Activated effector memory CD4-positive, alpha-beta T cell treated with anti-CD3 and anti-CD28 coated beads, Interleukin-2, amount 50 U/mL, for 16 hours (primary cell): ENCODE results near the gene ATP1A4.

Source experiments
- DNase-seq: peaks from one replicate; pipeline ENCODE4 v3.0.0-alpha.2; 2020

The ATP1A4 gene

DNA sequence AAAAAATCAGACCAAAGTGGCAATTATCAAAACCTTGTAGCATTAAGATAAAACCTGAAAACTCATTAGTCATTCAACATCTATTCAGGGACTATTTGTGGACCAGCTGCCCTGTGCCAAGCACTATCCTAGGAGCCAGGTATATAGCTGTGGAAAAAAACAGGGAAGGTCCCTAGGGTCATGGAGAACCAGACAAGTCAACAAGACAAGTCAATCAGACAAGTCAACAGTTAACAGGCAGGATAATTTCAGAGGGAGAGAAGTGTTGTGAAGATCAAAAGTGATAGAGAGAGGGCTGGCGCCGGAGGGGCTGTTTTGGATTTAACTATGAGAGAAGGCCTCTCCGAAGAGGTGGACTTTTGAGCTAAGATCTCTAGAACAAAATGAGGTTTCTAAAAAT is 3.3 kb upstream of the ATP1A4 start:
- DNase-seq: no peak

DNA sequence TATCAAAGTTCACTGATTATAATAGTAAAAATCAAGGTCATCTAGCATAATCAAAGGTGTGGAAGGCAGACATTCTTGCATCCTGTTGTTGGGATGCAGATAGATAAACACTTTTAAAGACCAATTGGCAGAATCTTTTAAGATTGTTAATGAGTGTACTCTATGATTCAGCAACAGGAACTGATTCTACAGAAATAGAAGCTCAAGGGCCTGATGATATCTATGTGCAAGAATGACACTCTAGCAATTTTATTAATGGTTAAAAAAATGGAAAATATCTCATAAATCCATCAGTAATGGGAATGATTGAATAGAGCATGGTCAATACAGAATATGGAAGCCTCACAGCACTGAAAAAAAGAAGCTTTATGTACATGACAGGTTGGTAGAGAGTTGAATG is 2.2 kb upstream of the ATP1A4 start:
- no peak for DNase-seq

DNA sequence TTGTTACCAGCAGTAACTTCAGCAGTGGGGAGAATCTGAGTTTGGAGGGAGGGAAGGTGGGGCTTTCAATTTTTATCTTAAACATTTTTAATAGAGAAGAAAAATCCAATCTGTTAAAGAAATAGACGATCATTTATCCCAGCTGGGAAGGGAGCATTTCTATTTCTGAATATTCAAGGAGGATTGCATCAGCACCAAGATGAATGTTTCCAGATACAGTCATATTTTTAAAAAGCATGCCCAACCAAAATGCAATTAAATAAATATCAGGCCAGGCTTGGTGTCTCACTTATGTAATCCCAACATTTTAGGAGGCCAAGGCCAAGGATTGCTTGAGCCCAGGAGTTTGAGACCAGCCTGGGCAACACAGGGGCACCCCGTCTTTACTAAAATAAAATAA is 1.7 kb upstream of the ATP1A4 start:
- DNase-seq: no peak

DNA sequence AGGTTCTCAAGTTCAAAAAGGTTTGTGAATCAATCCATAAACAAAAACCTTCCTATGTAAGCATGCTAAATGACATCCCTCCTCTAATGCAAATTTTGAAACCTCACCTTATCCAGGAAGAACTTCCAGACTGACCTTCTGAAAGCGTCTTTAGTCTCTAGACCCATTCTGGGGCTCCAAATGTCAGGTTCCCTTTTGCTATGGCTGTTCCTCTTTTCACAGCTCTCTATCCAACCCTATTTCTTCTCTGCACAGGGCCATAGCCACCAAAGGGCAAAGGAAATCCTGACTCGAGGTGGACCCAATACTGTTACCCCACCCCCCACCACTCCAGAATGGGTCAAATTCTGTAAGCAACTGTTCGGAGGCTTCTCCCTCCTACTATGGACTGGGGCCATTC is 3.4 kb downstream of the ATP1A4 start:
- no peak for DNase-seq

DNA sequence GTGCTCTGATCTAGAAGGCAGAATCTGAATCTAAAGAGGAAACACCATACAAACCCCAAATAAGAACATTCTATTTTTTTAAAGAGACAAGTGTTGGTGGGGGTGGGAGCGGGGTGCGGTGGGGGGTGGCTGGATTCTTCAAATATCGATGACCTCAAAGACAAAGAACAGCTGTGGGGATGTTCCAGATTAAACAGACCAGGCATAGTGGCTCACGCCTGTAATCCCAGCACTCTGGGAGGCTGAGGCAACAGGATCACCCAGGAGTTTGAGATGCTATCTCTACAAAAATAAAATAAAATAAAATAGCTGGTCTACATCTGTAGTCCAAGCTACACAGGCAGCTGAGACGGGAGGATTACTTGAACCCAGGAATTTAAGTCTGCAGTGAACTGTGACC is 5.0 kb downstream of the ATP1A4 start:
- DNase-seq: no peak

DNA sequence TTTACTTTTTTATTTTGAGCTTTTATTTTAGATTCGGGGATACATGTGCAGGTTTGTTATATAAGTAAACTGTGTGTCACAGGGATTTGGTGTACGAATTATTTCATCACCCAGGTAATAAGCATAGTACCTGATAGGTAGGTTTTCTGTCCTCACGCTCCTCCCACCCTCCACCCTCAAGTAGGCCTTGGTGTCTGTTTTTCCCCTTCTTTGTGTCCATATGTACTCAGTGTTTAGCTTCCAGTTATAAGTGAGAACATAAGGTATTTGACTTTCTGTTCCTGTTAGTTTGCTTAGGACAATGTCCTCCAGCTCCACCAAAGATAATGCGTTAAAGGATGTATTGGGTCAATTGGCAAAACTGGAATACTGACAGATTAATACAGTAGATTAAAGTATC is 5.8 kb downstream of the ATP1A4 start:
- no peak for DNase-seq

DNA sequence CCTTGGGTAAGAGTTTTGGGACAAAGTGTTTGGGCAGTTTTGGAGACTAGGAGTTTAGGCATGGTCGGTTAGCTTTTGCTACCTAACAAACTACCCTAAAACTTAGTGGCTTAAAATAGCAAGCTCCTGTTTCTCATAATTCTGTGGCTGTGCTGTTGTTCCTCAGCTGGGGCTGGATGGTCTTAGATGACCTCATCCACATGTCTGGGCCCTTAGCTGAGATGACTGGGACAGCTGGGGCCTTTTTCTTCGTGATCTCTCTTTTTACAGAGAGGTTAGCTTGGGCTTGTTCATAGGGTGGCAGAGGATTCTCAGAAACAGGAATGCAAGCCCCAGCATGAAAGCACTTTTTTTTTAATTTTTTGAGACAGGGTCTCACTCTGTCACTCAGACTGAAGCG is 6.6 kb downstream of the ATP1A4 start:
- DNase-seq: no peak

DNA sequence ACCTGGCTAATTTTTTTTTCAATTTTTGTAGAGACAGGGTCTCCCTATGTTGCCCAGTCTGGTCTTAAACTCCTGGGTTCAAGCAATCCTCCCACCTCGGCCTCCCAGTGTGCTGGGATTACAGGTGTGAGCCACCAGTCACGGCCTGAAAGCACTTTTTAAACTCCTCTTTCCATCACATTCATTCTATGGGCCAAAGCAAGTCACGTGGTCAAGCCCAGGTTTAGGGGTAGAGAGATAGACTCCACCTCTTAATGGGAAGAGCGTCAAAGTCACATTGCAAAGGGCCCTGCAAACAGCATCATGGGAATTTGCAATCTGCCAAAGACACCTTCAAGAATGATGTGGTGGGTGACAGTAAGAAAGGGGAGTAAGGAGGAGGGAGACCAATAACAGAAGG is 7.1 kb downstream of the ATP1A4 start:
- DNase-seq: no peak

DNA sequence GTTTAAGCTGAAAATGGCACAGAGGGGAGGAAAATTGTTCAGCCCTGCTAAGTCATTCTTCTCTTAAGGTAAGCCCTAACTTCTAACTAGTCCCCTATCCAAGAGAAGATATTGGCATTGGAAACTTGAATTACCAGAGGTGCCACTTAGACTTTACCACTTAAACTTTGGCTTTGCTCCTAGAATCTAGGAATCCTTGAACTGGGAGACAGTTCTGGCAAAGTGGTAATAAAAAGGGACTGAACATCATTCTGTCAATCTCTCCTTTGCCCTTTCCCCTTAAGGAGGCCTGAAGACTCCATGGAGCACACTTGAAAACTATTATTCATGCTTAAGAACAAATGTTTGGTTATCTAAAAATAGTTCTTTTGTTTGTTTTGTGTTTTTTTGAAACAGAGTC is 8.4 kb downstream of the ATP1A4 start:
- DNase-seq: no peak

DNA sequence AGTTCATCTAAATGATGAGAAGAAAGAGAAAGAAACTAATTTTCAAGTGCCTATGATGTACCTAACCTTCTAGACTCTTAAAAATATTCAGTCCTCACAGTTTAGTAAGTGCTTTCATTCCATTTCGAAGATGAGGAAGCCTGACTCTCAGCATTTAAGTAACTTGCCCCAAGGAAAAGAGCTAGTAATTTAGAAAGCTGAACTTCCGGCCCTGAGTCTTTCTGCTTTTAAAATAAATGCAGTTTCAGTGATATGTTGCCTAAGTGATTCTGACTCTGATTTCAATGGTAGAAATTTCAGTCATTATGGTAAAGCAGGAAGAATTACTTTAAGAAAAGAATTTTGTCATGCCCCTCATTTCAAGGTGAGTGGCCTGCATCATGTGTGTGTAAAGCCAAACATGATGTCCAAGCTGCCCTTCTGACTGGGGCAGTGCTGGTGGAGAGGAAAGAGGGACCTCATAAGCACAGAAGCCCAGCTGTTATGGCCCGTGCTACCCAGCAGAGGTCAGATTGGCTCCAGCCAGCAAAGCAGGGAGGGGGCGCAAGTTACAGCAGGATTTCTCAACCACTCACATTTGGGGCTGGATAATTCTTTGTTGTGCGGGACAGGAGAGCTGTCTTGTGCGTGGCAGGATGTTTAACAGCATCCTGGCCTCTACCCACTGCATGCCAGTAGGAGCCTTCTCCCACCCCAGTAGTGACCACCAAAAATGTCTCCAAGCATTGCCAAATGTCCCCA is 10.7 kb downstream of the ATP1A4 start:
- DNase-seq: no peak

DNA sequence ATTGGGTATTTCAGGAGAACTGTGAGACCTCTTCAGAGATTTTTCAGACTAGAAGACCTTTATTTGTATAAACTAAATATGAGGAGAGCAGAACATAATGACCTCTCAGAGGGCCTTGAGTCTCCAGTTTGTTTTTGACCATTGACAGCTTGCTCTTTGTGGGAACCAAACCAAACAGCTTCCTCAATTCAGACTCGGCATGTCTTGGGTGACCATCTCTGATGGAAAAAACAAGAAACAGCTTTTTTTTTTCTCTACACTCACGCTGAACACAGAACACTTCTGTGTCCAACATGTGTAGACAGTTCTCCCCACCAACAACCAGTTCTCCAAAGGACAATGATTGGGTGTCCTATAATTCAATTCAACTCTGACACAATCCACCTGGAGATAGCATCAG is 11.5 kb downstream of the ATP1A4 start:
- no peak for DNase-seq

DNA sequence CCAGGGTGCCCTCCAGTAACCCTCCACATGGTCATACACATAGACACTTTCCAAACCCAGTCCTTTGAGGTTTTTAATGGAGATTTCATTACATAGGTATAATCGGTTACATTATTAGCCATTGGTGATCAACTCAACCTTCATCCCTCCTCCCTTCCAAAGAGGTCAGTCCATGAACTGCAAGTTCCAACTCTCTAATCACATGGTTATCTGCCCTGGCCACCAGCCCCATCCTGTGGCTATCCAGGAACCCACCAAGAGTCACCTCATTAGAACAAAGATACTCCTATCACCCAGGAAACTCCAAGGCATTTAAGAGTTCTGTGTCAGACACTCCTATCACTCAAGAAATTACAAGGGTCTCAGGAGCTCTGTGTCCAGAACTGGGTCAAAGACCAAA is 12.2 kb downstream of the ATP1A4 start:
- no peak for DNase-seq

DNA sequence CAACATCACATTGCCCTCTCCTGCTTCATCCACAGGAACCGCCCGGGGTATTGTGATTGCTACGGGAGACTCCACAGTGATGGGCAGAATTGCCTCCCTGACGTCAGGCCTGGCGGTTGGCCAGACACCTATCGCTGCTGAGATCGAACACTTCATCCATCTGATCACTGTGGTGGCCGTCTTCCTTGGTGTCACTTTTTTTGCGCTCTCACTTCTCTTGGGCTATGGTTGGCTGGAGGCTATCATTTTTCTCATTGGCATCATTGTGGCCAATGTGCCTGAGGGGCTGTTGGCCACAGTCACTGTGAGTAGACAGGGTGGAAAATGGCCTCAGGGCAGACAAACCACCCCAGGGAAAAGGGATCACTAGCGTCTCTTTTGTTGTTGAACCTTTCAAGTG is 12.7 kb downstream of the ATP1A4 start:
- DNase-seq: no peak

DNA sequence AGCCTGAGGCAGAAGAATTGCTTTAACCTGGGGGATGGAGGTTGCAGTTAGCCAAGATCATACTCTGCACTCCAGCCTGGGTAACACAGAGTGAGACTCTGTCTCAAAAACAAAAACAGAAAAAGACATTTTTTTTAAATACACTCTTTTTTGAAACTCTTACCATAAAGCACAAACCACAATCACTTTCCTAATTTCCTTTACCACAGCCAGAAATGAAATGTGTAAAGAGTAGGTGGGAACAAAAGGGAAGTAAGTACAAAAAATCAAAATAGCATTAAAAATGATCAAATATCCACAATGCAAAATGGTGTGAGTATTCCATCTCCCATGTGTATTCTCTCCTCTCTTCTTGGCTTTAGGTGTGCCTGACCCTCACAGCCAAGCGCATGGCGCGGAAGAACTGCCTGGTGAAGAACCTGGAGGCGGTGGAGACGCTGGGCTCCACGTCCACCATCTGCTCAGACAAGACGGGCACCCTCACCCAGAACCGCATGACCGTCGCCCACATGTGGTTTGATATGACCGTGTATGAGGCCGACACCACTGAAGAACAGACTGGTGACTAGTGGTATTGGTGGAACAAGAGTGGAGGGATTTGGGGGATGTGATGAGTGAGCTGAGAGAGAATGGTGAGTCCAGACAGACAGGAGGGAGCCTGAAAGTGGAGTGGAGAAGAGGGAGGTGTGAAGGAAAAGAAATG is 14.9 kb downstream of the ATP1A4 start:
- no peak for DNase-seq

DNA sequence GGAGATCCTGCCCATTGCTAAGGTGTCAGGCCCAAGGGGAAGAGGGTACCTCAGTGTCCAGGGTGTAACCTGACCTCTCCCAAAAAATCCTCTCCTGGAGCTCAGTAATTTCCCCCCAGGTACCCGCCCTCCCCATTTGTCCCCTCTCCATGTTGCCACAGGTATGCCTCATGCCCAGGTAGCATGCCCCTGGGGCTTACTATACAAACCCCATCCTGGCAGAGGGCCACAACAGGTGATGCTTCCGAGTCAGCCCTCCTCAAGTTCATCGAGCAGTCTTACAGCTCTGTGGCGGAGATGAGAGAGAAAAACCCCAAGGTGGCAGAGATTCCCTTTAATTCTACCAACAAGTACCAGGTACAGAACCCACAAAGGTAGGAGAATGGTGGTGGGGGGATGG is 15.7 kb downstream of the ATP1A4 start:
- DNase-seq: no peak

DNA sequence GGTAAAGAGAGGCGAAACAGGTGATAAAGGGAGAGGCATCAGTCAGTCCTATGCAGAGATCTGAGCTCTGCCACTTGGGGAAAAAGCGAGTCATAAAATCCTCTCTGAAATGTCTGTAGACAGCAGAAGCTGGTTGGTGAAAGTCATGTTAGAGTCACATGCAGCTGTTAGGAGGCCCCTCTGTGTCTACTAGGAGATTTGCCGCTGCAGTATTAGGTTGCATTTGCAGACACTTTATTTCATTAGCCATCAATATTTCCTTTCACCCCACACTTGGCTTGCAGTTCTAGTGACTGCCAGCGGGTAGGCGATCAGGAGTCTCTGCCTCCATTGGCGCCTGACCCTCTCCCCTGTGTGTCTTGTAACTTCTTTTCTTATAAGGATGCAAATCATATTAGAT is 16.2 kb downstream of the ATP1A4 start:
- DNase-seq: no peak

DNA sequence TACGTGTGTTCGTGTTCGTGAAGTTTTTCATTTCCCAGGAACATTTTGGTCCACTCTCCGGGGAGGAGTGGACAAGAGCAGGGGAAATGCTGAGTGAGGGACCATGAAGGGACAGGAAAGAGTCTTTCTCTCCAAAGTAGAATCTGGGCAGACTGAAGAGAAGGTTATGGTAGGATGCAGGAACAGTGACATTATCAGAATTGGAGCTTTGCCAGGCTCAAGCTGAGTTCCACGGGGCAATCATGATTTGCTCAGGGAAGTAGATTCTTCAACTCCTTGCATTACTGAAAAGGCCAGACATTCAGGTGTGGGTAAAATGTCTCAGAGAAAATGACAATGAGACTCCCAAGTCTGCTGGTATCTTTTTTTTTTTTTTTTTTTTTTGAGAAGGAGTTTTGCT is 16.6 kb downstream of the ATP1A4 start:
- no peak for DNase-seq

DNA sequence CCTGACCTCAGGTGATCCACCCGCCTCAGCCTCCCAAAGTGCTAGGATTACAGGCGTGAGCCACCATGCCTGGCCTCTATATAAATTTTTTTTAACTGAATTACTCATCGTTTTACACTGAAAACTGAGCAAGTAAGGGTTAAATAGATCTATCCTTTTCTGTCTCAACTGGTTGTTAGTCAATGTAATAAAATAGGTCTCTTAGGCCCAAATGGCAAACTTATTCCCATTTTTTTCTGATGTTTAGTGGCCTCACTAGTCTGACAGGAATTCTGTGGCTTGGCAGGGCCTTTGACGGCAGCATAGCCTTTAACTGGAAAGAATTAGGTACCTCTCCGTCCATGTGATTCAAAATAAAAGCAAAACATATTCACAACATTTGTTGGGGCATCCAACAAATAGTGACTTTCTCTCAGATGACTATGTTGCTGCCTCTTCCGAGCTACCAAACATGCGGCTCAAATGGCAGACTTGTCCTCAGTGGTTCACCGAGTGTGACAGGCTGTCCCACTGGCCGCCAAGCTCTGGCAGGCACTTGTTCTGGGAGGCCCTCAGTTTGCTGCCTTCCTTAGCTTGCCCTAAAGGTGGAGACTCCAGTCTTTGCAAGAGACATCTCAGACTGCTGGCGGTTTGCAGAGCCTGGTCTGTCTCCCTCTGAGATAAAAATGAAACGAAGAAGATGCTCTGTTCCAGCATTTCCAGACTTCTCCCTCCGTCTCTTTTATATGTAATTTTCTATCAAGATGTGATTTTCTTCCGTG is 17.4 kb downstream of the ATP1A4 start:
- DNase-seq: no peak

DNA sequence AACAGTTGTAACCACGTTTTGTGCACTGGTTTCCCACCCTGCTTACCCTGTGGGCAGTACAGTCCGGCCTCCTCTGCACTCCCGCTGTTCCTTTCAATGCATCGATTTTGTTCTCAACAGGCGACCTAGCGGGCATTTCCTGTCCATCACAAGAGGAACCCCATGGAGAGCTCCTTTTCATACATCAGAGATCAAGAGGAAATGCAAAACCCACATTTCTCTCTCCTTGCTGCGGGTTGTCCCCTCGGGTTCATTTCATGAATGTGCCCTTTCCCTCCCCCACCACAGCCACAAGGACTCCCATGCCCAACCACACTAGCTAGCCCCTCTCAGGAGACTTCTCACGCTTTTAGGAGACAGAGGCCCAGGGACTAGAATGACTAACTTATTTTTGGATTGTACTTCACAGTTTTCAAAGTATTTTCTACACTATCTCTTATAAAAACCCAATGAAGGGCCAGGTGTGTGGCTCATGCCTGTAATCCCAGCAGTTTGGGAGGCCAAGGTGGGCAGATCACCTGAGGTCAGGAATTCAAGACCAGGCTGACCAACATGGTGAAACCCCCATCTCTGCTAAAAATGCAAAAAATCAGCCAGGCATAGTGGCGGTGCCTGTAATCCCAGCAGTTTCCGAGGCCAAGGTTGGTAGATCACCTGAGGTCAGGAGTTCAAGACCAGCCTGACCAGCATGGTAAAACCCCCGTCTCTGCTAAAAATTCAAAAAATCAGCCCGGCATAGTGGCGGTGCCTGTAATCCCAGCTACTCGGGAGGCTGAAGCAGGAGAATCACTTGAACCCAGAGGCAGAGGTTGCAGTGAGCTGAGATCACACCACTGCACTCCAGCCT is 18.4 kb downstream of the ATP1A4 start:
- DNase-seq: no peak

DNA sequence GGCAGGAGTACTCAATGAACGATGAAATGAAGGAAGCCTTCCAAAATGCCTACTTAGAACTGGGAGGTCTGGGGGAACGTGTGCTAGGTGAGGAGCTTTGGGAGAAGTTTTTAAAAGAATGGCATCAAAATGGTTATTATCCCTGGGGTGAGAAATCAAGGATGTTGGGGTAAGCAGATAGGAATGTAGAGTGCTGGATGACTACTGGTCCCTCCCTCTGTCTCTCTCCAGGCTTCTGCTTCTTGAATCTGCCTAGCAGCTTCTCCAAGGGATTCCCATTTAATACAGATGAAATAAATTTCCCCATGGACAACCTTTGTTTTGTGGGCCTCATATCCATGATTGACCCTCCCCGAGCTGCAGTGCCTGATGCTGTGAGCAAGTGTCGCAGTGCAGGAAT is 20.0 kb downstream of the ATP1A4 start:
- no peak for DNase-seq

DNA sequence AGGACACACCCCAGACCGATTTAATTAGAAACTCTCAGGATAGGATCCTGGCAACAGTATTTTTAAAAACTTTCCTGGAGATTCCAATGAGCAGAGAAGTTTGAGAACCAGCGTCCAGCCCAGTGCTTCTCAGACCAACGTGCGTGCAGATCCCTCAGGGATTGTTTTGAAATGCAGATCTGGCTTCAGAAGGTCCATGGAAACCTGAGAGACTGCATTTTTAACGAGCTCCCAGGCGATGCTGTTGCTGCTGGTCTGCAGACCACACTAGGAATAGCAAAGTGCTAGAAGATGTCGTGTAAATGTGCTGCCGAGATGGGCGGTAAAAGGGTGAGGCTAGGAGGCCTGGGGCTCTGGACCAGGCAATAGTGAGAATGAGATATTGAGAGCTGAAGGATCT is 20.6 kb downstream of the ATP1A4 start:
- no peak for DNase-seq

DNA sequence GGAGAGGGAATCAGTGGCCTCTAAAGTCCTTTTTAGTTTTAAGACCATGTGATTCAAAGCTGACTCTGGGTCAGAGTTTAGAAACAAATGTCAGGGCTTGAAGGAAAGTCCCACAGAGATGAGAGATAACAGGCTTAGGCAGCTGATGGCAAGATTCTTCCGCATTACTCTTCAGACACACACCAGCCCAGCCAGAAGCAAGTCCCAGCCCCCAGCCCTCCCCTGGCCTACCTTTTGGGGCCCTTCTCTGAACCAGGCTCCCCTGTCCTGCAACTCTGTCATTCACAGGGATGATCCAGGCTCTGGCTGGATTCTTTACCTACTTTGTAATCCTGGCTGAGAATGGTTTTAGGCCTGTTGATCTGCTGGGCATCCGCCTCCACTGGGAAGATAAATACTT is 25.8 kb downstream of the ATP1A4 start:
- no peak for DNase-seq

DNA sequence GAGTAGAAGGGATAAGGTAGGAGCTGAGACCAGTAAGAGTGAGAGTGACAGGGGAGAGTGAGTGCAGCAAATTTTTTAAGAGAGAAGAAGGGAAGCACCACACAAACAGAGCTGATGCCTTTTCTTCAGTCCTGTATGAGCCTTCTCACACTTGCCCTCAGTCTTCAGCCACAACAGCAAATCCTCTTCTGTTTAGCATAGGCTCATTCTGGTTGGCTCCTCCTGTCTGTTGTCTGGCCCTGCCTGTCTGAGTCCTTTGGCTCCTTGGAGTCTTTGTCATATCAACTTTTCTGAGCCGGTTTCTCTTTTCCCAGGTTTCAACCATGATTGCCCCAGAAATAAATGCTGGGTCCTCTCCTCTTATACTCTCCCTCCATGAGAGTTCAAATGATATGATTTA is 26.3 kb downstream of the ATP1A4 start:
- DNase-seq: no peak
